Activated CD8-positive, alpha-beta memory T cell treated with anti-CD3 and anti-CD28 coated beads, Interleukin-2, amount 50 U/mL, for 1 hour (primary cell): ENCODE data around the gene IL10RA.

ENCODE experiments used
- DNase-seq: peaks from one replicate; pipeline ENCODE4 v3.0.0-alpha.2; 2020; ENCODE audit errors: extremely low read depth

IL10RA gene

DNA sequence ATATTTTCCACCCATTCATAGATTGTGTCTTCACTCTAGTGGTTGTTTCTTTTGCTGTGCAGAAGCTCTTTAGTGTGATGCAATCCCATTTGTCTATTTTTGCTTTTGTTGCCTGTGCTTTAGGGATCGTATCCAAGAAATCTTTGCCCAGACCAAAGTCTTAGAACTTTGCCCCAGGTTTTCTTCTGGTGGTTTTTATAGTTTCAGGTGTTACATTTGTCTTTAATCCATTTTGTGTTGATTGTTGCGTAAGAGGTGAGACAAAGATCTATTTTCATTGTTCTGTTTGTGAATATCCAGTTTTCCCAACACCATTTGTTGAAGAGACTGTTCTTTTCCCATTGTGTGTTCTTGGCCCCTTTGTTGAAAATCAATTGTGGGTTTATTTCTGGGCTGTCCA is 6.4 kb downstream of the IL10RA start:
- no peak for DNase-seq

DNA sequence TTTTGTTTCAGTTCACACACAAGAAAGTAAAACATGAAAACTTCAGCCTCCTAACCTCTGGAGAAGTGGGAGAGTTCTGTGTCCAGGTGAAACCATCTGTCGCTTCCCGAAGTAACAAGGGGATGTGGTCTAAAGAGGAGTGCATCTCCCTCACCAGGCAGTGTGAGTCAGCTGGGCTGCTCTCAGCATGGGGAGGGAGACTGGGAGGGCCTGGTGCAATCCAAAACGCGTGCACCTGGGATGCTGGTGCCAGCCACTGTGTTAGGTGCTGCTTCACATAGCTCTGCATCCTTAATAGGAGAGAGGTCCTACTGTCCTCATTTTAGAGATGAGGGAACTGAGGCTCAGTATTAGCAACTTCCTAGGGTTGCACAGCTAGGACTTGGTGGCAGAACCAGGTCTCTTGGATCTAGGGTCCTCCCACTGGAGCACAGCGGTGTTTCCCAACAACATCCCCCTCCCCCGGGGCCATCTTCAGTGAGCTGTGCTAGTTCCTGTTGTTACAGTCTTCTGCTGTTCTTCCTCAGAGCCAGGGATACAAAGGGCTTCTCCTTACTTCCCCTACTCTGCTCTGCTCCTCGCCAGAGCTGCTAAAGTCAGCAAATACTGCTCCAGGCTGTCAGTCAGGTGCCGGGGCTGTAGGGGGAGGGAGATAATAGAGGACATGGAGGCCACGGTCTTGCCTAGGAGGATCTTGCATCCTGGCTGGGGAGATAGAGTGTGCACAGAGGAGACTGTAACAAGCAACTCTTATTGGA is 8.0 kb downstream of the IL10RA start:
- no peak for DNase-seq

DNA sequence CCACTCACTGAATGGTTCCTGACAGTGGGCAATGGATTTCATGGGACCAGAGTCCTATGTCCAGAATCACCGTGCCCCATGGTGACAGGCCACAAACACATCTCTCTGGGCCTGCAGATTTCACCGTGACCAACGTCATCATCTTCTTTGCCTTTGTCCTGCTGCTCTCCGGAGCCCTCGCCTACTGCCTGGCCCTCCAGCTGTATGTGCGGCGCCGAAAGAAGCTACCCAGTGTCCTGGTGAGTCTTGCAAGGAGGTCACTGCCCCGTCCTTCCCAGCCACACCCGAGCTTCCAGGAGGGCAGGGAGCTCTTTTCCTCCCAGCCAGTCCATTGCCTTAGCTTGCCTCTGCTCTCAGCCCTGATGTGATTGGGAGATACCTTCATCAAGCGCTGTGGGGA is 9.3 kb downstream of the IL10RA start:
- DNase-seq, result no peak

DNA sequence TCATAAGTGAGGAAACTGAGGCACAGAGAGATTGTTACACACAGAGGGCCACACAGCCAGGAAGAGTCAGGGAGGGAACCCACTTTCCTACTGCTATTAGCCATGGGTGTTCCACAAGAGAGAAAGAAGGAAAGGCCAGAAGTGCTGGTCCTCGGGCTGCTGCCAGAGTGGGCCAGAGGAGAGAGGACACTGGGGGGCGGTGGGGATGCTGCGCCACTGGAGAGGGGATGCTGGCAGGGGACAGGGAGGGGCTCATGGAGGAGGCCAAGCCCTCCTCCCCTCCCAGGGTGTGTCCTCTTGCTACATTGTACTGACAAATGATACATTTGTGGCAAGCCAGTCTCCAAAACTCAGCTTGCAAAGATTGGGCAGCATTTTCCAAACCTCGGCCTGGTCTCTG is 9.9 kb downstream of the IL10RA start:
- DNase-seq, result no peak

DNA sequence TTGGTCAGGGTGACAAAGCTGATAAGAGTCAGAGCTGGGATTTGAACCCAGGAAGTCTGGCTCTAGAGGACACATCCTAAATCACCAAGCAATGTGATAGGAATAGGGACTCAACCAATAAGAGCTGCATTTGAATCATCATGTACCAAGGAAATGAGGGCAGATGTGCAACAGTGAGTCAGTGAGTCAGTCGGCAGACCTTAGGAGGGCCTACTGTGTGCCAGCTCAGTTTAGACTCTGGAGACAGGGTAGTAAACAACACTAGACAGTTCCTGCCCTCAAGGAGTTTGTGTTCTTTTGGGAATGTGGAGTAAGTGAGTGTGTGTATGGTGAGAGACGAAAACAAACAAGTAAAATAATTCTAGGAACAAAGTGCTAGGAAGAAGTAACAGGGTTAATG is 11.2 kb downstream of the IL10RA start:
- no peak for DNase-seq

DNA sequence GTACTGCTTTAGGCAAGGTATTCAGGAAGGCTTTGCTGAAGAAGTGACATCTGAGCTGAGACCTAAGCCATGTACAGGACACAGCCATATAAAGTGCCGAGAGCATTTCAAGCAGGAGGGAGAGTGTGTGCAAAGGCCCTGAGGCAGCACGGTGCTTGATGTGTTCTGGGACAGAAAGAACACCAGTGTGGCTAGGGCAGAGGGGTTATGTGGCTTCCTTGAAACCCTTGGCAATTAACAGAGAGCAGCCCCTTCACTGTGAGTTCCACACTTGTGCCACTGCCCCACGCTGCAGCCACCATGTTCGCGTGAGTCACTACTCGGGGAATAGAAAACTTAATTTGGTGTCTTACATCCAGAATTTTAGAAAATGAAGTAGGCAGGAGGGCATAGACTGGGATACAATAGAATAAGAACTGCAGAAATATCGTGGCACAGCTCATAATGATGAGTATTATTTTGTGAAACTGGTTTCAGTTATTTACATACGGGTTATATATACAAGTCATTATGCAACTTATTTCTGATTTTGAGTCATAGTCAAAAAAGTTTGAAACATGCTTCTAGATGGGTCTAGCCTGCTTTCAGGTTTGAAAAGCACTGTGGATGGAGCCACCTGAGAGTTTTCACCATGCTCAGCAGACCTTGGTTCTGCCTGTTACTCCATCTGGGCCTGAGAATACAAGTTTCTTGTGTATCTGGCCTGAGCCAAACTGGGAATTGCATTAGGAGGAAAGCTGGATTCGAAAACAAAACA is 11.8 kb downstream of the IL10RA start:
- no peak for DNase-seq

DNA sequence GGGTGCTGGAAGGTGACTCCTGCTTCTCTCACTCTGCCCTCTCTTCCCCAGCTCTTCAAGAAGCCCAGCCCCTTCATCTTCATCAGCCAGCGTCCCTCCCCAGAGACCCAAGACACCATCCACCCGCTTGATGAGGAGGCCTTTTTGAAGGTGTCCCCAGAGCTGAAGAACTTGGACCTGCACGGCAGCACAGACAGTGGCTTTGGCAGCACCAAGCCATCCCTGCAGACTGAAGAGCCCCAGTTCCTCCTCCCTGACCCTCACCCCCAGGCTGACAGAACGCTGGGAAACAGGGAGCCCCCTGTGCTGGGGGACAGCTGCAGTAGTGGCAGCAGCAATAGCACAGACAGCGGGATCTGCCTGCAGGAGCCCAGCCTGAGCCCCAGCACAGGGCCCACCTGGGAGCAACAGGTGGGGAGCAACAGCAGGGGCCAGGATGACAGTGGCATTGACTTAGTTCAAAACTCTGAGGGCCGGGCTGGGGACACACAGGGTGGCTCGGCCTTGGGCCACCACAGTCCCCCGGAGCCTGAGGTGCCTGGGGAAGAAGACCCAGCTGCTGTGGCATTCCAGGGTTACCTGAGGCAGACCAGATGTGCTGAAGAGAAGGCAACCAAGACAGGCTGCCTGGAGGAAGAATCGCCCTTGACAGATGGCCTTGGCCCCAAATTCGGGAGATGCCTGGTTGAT is 12.6 kb downstream of the IL10RA start:
- DNase-seq, result no peak

DNA sequence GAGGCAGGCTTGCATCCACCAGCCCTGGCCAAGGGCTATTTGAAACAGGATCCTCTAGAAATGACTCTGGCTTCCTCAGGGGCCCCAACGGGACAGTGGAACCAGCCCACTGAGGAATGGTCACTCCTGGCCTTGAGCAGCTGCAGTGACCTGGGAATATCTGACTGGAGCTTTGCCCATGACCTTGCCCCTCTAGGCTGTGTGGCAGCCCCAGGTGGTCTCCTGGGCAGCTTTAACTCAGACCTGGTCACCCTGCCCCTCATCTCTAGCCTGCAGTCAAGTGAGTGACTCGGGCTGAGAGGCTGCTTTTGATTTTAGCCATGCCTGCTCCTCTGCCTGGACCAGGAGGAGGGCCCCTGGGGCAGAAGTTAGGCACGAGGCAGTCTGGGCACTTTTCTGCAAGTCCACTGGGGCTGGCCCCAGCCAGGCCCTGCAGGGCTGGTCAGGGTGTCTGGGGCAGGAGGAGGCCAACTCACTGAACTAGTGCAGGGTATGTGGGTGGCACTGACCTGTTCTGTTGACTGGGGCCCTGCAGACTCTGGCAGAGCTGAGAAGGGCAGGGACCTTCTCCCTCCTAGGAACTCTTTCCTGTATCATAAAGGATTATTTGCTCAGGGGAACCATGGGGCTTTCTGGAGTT is 13.3 kb downstream of the IL10RA start:
- DNase-seq, result no peak

DNA sequence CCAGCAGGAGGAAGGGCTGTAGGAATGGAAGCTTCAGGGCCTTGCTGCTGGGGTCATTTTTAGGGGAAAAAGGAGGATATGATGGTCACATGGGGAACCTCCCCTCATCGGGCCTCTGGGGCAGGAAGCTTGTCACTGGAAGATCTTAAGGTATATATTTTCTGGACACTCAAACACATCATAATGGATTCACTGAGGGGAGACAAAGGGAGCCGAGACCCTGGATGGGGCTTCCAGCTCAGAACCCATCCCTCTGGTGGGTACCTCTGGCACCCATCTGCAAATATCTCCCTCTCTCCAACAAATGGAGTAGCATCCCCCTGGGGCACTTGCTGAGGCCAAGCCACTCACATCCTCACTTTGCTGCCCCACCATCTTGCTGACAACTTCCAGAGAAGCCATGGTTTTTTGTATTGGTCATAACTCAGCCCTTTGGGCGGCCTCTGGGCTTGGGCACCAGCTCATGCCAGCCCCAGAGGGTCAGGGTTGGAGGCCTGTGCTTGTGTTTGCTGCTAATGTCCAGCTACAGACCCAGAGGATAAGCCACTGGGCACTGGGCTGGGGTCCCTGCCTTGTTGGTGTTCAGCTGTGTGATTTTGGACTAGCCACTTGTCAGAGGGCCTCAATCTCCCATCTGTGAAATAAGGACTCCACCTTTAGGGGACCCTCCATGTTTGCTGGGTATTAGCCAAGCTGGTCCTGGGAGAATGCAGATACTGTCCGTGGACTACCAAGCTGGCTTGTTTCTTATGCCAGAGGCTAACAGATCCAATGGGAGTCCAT is 14.1 kb downstream of the IL10RA start:
- no peak for DNase-seq

DNA sequence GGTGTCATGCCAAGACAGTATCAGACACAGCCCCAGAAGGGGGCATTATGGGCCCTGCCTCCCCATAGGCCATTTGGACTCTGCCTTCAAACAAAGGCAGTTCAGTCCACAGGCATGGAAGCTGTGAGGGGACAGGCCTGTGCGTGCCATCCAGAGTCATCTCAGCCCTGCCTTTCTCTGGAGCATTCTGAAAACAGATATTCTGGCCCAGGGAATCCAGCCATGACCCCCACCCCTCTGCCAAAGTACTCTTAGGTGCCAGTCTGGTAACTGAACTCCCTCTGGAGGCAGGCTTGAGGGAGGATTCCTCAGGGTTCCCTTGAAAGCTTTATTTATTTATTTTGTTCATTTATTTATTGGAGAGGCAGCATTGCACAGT is 14.6 kb downstream of the IL10RA start:
- DNase-seq, result no peak

DNA sequence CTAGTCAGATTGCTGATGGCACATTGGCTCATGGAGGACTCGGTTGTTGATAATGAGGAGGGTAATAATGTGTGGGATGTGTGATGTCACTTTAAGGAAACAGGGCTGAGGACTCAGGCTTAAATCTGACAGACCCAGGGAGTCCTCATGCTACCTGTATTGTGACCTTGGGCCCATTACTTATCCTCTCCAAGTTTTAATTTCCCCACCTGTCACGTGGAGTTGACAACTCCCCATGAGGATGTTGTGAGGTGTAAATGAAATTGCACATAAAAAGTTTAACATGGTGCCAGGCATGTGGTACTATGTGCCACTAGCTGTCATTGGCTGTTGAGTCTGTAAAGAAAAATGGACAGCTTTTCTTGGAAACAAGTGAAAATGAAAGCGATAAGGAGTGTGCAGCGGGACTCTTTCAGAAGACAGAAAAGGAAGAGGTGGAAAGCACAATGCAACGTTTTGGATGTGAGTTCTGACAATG is 15.3 kb downstream of the IL10RA start:
- DNase-seq, result no peak

DNA sequence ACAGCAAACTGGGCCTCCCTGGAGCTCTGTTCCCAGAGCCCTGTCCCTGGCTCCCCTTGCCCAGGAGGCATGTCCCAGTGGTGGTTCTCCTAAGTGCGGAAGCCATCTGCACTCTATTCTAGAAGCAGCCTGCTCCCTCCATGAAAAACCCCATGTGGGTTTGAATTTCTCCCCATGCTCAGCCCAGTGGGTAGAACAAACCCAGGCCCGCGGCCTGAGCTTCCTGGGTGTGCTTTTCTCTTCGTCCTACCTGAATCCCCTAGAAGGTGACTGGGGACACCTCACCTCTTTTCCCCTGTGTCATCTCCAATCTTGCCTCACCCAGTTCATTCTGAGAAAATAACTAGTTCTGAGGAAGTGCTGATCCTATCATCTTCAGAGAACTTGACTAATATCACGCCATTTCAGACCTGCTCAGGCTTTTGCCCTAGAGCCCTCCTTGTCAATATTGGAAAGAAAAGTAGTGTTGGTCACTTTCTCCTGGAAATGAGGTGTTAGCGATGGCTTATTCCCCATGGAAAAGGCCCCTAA is 15.9 kb downstream of the IL10RA start:
- no peak for DNase-seq

DNA sequence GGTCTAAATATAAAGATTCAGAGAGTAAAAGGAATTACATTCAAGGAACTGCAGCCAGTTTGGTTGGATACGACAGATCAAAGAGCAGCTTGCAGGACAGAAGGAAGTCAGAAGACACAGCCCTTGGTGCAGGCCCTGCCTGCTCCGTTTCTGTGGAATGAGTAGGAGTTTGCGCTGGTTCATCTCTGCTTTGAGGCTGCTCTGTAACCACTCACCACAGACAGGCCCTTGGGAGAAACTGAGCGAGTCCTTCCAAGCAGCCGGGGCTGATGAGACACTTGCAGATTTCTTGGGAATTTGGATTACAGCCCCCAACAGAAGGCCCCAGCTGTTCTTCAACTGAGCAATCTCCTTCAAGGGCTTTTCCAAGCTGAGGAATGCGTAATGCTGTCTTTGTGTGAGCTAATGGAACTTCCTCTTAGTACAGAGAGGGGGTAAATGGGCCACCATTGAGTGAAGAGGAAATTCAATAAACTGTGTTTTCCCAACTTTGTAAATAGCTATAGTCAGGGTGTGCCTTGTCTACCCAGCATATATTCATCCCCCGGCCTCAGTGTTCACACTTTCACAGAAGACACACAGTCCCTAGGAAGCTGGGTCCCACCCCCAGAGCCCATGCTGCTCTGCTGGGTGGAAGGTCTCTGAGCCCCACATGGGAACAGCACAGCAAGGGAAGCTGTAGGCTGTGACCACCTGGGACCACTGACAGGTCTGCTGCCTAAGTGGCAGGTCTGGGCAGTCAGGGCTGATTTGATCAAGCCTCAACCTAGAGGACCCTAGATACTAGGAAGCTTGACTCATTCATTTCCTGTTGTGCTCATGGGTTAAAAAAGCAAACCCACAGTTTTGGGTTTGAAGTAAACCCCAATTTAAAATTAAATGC is 16.6 kb downstream of the IL10RA start:
- no peak for DNase-seq

DNA sequence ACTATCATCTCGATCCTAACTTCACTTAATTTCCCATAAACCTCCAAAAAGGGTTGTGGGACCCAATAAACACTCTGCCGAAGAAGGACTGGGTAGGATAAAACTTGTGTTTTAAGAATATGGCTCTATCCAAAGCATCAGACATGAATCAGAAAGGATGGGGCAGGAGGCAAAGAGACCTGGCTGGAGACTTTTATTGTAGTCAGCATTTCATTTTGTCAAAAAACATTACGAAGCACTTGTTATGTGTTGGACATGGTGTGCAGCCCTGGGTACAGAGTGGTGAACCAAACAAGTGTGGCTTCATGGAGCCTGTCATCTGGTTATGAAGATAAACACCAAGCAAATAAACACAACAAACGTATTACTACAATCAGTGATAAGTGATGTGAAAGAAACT is 17.3 kb downstream of the IL10RA start:
- DNase-seq, result no peak

DNA sequence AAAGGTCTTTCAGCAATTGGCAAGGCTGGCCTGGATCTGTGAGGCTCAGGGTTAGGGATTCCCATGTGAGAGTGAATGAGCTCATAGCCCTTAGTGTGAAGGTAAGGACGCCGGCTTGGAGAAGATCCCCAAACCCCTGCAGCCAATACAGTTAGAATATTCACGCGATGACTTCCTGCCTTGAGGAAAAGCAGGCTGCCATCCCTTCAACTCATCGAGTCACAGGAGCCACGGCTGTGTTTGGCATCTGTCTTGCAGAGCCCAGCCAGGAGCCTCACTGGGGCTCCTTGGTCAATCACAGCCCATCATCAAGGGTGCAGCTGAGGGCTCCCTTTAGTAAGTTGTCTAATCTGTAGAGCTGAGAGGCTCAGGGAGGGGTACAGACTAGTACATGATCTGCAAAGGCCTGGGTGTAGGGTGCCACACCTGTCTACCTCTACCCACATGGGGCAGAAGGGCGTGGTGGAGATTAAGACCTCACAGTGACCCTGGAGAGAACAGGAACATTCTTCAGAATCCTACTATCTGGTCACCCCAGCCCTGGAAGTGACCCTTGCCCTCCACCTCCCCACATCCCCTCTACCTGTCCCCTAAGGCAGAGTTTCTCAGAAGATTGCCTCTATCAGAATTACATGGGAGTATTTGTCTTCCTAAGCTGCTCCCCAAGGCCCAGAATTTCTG is 18.5 kb downstream of the IL10RA start:
- DNase-seq, result no peak

DNA sequence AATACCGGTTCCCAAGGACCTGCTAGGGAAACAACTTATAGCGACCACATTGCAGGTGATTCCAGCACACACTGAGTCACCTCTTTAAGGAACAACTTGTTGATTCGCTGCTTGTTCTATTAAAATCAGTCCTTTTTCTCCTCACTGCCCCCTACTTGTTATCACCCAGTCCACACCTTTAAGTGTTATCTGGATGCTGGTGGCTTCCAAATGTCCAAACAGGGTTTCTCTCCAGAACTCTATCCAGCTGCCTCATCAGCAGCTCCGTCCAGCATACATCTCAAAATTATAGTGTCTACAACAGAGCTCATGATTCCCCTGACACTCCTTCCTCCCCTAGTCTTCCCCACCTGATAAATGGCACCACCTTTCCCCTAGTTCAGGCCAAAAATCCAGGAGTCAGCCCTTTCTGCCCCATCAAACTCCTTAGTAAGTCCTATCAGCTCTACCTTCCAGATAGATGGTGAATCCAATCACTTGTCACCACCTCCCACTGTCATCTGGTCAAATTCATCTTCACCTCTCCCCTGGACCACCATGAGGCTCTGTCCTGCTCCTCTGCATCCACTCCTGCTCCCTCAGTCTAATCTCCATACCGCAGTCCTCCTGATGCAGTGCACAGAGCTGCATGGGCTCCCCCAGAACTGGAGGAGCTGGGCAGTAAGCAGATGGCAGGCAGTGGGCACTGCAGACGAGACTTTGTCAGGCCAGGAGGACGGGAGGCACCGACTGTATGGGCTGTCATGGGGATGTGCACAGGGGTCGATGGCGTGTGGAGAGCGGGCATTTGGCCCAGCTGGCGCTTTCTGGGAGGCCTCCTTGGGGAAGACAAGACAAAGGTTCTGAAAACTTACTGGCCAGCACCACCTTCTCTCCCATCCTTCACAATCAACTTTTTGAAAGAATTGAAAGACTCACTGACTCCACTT is 19.3 kb downstream of the IL10RA start:
- DNase-seq, result no peak

DNA sequence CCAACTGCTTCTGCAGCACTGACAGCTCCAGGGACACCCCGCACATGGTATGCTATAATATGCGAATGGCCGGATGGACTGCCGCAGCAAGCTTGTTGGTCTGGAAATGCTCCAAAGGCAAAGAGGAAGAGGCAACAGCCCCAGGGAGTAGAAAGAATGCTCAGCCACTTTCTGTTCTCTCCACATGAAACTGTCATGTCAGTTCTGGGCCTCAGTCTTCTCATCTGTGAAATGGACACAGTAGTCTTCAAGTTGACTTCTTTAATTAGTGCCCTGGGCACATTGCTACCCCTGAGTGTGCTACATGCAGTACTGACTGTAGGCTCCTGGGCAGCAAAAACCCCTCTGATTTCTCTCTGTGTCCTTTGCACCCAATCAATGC is 19.9 kb downstream of the IL10RA start:
- no peak for DNase-seq

DNA sequence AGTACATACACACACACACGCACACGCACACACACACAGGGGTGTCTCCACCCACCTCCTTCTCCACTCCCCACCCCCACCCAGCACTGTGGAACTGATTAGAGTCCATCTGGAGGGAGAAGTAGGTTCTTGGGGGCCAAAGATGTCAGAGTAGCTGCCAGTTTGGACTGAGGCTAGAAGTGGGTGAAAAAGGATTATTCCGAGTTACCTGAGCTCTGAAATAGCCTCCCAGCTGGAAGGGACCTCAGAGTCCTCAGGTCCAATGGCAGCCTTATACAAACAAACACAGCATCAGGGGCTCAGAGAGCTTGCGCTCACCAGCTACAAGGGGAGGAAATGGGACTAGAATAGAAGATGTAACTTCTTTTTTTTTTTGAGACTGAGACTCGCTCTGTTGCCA is 20.8 kb downstream of the IL10RA start:
- DNase-seq, result no peak
